HFF-Myc (cell line): ENCODE data around the gene BORCS6.
"Not testable (repeated sequence)": the region's sequence is repeated elsewhere in the genome, so short reads cannot be mapped to it uniquely, and the experiment has no call there.

Experiments used
- DNase-seq: peaks from one replicate; pipeline ENCODE4 v3.0.0-alpha.2; 2011; ENCODE audit warnings: low read depth; ENCODE audit errors: extremely low read depth
- H3K4me3 ChIP-seq: replicated peaks from 2 replicates; pipeline ENCODE4 v1.5.1; 2011; ENCODE audit warnings: low read depth, mild to moderate bottlenecking, control low read depth, low read length
- TF ChIP-seq, protein P1 (sequence below): IDR thresholded peaks from 2 replicates; pipeline ENCODE4 v1.5.1; 2012; ENCODE audit warnings: mild to moderate bottlenecking, low read depth, low read length, control low read depth; ENCODE audit errors: missing control alignments

Gene BORCS6

DNA sequence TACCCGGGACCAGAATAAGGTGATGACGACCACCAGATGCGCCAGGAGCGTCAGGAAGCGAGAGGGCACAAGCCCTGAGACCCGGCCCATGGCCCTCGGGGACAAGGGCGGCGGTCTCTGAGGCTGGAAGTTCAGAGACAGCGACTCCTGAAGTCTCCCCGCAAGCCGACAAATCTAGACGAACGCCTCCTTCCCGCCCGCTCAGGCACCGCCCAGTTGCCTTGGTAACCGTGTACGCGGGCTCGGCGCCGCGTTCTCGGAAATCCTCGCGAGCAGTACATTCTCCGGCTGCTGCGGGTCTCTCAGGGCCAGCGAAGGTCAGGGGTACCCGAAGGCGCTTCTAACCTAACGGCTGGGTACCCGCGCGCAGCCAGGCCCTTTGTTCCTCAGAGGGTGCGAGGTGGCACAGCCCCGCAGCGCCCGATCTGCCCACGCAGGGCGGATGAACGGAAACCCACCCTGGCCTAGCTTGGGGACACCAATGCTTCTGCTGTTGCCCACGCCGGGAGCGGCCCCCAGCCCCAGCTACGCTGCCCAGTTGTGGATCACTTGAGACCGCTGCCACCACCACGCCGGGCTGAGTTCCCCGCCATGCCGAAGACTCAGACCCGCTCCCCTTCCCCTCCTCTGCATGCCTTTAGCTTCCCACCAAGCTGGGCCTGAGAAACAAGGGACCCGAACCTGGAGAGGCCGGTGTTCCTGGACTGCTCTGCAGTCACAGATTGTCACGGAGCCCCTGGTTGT lies 13.6 kb downstream of the BORCS6 start, which contains the start of gene TMEM107:
TMEM107 (minus strand) TSS at position 184 of the 744 bp plus-strand sequence; CDS start at position 90, 94 bp downstream.
- peak within 1 kb of the TSS; percentile 53 for H3K4me3 ChIP-seq
- TF ChIP-seq, protein P1, sequence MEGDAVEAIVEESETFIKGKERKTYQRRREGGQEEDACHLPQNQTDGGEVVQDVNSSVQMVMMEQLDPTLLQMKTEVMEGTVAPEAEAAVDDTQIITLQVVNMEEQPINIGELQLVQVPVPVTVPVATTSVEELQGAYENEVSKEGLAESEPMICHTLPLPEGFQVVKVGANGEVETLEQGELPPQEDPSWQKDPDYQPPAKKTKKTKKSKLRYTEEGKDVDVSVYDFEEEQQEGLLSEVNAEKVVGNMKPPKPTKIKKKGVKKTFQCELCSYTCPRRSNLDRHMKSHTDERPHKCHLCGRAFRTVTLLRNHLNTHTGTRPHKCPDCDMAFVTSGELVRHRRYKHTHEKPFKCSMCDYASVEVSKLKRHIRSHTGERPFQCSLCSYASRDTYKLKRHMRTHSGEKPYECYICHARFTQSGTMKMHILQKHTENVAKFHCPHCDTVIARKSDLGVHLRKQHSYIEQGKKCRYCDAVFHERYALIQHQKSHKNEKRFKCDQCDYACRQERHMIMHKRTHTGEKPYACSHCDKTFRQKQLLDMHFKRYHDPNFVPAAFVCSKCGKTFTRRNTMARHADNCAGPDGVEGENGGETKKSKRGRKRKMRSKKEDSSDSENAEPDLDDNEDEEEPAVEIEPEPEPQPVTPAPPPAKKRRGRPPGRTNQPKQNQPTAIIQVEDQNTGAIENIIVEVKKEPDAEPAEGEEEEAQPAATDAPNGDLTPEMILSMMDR = no peak
- DNase-seq = no peak

DNA sequence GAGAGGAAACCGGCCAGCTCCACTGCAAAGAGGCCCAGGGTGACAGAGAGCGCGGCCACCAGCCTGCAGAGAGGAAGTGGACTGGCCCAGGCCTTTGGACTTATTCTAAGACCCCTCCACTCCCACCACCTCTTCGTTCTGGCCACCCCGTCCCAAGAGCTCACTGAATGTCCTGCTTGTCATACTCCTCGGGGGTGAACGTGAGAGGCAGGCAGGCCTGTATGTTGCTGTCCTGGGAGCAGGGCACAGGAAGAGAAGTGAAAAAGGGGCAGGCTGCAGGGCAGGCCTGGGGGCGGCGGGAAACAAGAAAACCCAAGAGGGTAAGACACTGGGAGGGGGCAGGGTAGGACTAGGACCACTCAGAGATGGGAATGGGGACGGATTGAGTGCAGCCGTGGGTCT lies 14.2 kb downstream of the BORCS6 start:
- DNase-seq = no peak
- TF ChIP-seq, protein P1 = no peak
- peak overlapping the region; percentile 53 for H3K4me3 ChIP-seq

DNA sequence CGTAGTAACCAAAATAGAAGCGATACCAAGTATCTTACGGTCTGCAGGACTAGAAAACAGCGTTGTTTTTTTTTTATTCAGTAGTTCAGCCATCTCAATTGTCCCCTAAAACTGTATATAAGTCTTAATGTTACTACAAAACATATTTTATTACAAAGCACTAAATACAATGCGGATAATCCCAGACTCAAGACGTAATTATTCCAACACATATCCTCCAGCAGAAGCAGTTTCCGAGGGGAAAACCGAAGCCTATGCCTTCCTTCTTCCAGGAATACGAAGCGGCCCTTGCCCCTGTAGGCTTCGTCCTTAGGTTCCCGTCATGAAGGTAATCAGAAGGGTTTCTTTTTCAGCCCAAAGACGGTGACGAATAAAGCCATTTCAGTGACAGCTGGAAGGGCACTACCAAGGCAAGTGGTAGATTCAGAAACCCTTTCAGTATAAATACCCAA lies 16.1 kb downstream of the BORCS6 start:
- TF ChIP-seq, protein P1 = no peak
- DNase-seq = no peak
- peak overlapping the region; percentile 27 for H3K4me3 ChIP-seq

DNA sequence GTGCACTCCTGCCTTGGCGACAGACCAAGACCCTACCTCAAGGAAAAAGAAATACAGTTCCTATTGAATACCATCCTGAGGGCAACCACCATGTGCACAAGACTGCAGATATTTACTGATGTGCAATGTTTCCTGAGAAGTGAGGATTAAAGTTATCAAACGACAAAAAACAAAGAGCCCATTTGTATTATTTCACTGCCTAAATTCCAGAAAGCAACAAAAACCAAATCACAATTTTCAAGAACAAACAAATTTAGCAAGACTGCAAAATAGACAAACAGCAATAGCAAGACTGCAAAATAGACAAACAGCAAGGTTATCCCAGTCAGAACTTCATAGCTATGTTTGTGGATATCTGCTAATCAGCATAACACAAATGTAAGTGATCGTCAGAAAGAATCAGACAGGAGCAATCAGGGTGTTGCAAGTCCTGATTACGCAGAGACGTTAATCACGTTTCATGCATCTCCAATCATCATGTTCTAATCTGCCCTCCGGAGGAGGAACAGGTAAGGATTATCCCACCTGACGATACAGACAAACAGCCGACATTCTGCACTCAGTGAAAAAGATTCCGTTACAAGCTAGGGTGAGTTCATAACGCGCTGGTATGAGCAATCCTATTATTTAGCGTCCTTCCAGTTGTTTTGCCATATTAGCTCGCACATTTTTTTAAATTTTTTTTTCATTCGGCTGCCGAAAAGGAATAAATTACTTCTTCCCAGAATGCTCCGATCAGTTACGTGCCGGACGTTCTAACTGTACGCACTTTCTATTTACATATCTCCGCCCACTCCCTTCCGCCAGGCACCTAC lies 16.7 kb downstream of the BORCS6 start:
- TF ChIP-seq, protein P1 = no peak
- H3K4me3 ChIP-seq = peak overlapping the region; percentile 27
- peak; percentile 99 for DNase-seq

DNA sequence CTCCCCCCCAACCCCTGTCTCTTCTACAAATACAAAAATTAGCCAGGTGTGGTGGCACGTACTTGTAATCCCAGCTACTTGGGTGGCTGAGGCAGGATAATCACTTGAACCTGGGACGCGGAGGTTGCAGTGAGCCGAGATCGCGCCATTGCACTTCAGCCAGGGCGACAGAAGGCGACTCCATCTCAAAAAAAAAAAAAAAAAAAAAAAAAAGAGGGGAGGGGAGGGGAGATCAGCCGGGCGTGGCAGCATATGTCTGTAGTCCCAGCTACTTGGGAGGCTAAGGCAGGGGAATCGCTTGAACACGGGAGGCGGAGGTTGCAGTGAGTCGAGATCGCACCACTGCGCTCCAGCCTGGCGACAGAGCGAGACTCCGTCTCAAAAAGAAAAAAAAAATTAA lies 19.8 kb downstream of the BORCS6 start:
- DNase-seq, H3K4me3 ChIP-seq: not testable (repeated sequence)

DNA sequence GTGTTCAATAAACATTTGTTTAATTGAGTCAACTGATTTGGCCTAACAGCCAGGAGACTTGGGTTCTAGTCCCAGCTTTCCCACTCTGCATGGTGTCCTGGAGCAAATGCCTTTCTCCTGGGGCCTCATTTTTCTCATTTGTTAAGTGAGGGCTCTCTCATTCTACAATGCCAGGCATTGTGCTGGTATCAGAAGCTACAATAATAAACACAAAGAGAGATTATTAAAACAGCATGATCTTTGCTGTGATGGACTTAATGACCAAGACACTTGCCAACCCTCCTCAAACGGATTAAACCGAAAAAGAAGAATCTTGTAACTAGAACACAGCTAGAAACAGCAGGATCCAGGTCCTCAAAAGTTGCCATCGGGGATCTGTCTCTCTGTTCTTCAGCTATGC lies 22.5 kb downstream of the BORCS6 start:
- no peak overlapping the region for H3K4me3 ChIP-seq
- TF ChIP-seq, protein P1 = no peak
- no peak for DNase-seq

DNA sequence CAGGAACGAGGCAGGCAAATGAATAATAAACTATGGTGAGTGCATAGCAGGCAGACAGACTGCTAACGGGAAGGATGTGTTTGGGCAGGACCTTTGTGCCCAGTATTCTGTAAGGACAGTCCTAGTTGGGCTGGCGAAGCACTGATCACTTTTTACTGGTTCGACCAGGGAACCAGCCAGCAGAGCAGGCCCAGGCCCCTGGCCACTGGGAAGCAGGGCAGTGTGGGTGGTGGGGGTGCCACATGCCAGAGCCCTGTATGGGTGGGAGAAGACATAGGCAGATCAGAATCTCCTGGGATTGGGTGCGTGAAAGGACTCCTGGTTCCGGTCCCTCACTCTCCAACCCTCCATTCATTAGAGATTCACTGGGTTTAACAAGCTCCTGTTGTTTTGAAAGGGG lies 23.2 kb downstream of the BORCS6 start:
- TF ChIP-seq, protein P1 = no peak
- DNase-seq = no peak
- H3K4me3 ChIP-seq = no peak overlapping the region
